HepG2 (cell line): ENCODE results near the gene THRB. TPM values are rescaled to one million over a fixed set of nuclear protein-coding genes. Genes with fewer than 3 reads are reported as not detected.

ENCODE experiments used
- BCL6 ChIP-seq: IDR thresholded peaks from 2 replicates; pipeline ENCODE4 v1.6.1; 2016; ENCODE audit warnings: missing genetic modification reagents, missing compliant biosample characterization
- DNMT3B ChIP-seq: conservative IDR thresholded peaks from 2 replicates; pipeline ENCODE4 v1.6.1; 2016; ENCODE audit warnings: missing biosample characterization, control low read depth
- FOXP1 ChIP-seq, 2 experiments: fragments of 450-650 bp in 1 of 2; IDR thresholded peaks; 2 replicates each; pipeline ENCODE4 v1.6.1; 2017 to 2018; ENCODE audit warnings: antibody characterized with exemption in 1 of 2
- NFE2 ChIP-seq: sonication (generic); formaldehyde crosslinking; IDR thresholded peaks from 2 replicates; pipeline ENCODE4 v1.4.0; 2020; ENCODE audit warnings: missing genetic modification reagents
- REL ChIP-seq: sonication (generic); formaldehyde crosslinking; conservative IDR thresholded peaks from 2 replicates; pipeline ENCODE4 v1.8.0; 2022; ENCODE audit warnings: mild to moderate bottlenecking, missing genetic modification reagents, moderate library complexity
- SMAD3 ChIP-seq: sonication (generic); formaldehyde crosslinking; IDR thresholded peaks from 2 replicates; pipeline ENCODE4 v1.4.0; 2020; ENCODE audit warnings: missing genetic modification reagents
- SRSF4 ChIP-seq: fragments of 200-400 bp; formaldehyde crosslinking; IDR thresholded peaks from one replicate; pipeline ENCODE4 v1.6.1; 2018; ENCODE audit warnings: mild to moderate bottlenecking, low read depth, low read length, moderate library complexity; ENCODE audit not compliant: poor library complexity, severe bottlenecking
- TAF1 ChIP-seq: sonication (generic); formaldehyde crosslinking; IDR thresholded peaks from 2 replicates; pipeline ENCODE4 v1.4.0; 2020; ENCODE audit warnings: missing genetic modification reagents
- ZNF17 ChIP-seq: sonication (generic); formaldehyde crosslinking; IDR thresholded peaks from 2 replicates; pipeline ENCODE4 v1.5.0; 2020; ENCODE audit warnings: mild to moderate bottlenecking, missing genetic modification reagents
- ZNF20 ChIP-seq: sonication (generic); formaldehyde crosslinking; IDR thresholded peaks from 2 replicates; pipeline ENCODE4 v1.4.0; 2020; ENCODE audit warnings: mild to moderate bottlenecking, moderate library complexity, missing genetic modification reagents
- ZNF644 ChIP-seq: IDR thresholded peaks from 2 replicates; pipeline ENCODE4 v1.6.1; 2016; ENCODE audit warnings: low read depth
- ZNF652 ChIP-seq: IDR thresholded peaks from 2 replicates; pipeline ENCODE4 v1.6.1; 2016; ENCODE audit warnings: low read depth, borderline replicate concordance
- polyA plus RNA-seq, 8 experiments: library from polyadenylated mRNA; depleted of rRNA in 3 of 8; stranded (reverse) in 7 of 8; unstranded in 1 of 8; fragments of >200 nt; fragmentation: Illumina TruSeq in 4 of 8; extraction: Trizol in 4 of 8; gene quantifications; 2 replicates each; pipeline versions ENCODE4 v1.2.1 to v1.2.3, GENCODE V29; 2011 to 2016; ENCODE audit warnings: low read depth in 4 of 8, missing spikeins in 1 of 8, mixed read lengths in 1 of 8; ENCODE audit not compliant: insufficient read depth in 1 of 8
- total RNA-seq, 5 experiments: library from RNA; depleted of rRNA; stranded (reverse); fragments of >200 nt; fragmentation: Illumina TruSeq; extraction: Trizol; gene quantifications; 2 replicates each; pipeline ENCODE4 v1.2.3, GENCODE V29; 2016; ENCODE audit warnings: low read depth in 1 of 5
- TF ChIP-seq, protein P1 (sequence below): sonication (generic); formaldehyde crosslinking; IDR thresholded peaks from 2 replicates; pipeline ENCODE4 v1.5.1; 2020; ENCODE audit warnings: mild to moderate bottlenecking, missing genetic modification reagents, borderline replicate concordance
- TF ChIP-seq, protein P2 (sequence below), 2 experiments: sonication (generic) in 1 of 2; formaldehyde crosslinking in 1 of 2; IDR thresholded peaks; 2 replicates each; pipeline versions ENCODE4 v1.5.1 to v1.6.1; 2011 to 2020; ENCODE audit warnings: borderline replicate concordance in 1 of 2, low read depth in 1 of 2, low read length in 1 of 2, mild to moderate bottlenecking in 1 of 2, missing genetic modification reagents in 1 of 2, moderate library complexity in 1 of 2
- TF ChIP-seq, protein P3 (sequence below): sonication (generic); formaldehyde crosslinking; IDR thresholded peaks from 2 replicates; pipeline ENCODE4 v1.5.1; 2020; ENCODE audit warnings: mild to moderate bottlenecking, moderate library complexity, missing genetic modification reagents

Gene THRB
- total and polyA plus RNA-seq, 2 of the 13 experiments (the other 11 are each of a cell fraction or from before 2014, with no cell fraction given) = 4.7 to 22.7 TPM

DNA sequence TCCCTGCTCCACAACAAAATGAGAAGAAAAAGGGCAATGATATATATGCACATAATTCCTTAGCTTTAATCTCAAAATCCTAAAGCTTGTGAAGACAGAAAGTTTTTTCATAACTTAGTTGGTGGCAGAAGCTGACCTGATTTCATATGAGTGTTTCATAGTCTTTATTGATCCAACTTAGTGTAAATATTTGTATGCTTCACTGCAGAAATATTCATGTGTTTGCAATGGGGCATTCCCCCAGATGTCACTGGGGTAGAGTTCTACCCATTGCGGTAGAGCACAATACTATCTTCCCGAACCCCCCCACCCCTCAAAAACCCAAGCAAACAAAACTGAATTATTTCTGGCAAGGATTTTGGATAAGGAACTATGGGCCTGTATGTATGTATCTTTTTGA lies 221.2 kb downstream of the THRB start (continued):
- TF ChIP-seq, protein P1, sequence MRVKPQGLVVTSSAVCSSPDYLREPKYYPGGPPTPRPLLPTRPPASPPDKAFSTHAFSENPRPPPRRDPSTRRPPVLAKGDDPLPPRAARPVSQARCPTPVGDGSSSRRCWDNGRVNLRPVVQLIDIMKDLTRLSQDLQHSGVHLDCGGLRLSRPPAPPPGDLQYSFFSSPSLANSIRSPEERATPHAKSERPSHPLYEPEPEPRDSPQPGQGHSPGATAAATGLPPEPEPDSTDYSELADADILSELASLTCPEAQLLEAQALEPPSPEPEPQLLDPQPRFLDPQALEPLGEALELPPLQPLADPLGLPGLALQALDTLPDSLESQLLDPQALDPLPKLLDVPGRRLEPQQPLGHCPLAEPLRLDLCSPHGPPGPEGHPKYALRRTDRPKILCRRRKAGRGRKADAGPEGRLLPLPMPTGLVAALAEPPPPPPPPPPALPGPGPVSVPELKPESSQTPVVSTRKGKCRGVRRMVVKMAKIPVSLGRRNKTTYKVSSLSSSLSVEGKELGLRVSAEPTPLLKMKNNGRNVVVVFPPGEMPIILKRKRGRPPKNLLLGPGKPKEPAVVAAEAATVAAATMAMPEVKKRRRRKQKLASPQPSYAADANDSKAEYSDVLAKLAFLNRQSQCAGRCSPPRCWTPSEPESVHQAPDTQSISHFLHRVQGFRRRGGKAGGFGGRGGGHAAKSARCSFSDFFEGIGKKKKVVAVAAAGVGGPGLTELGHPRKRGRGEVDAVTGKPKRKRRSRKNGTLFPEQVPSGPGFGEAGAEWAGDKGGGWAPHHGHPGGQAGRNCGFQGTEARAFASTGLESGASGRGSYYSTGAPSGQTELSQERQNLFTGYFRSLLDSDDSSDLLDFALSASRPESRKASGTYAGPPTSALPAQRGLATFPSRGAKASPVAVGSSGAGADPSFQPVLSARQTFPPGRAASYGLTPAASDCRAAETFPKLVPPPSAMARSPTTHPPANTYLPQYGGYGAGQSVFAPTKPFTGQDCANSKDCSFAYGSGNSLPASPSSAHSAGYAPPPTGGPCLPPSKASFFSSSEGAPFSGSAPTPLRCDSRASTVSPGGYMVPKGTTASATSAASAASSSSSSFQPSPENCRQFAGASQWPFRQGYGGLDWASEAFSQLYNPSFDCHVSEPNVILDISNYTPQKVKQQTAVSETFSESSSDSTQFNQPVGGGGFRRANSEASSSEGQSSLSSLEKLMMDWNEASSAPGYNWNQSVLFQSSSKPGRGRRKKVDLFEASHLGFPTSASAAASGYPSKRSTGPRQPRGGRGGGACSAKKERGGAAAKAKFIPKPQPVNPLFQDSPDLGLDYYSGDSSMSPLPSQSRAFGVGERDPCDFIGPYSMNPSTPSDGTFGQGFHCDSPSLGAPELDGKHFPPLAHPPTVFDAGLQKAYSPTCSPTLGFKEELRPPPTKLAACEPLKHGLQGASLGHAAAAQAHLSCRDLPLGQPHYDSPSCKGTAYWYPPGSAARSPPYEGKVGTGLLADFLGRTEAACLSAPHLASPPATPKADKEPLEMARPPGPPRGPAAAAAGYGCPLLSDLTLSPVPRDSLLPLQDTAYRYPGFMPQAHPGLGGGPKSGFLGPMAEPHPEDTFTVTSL (CRISPR knock-in tag) = peak; percentile 40; the same call in 1 of the 2 replicates
- TF ChIP-seq SRSF4 = no peak
- TF ChIP-seq BCL6 (CRISPR knock-in tag) = 0 out of 2 replicates have a peak, but pooled peaks have one; percentile 33
- TF ChIP-seq ZNF20 (CRISPR knock-in tag) = no peak
- no peak for TF ChIP-seq NFE2 (CRISPR knock-in tag)
- TF ChIP-seq REL (CRISPR knock-in tag) = no peak
- TF ChIP-seq, protein P2, sequence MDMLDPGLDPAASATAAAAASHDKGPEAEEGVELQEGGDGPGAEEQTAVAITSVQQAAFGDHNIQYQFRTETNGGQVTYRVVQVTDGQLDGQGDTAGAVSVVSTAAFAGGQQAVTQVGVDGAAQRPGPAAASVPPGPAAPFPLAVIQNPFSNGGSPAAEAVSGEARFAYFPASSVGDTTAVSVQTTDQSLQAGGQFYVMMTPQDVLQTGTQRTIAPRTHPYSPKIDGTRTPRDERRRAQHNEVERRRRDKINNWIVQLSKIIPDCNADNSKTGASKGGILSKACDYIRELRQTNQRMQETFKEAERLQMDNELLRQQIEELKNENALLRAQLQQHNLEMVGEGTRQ (IDR thresholded peaks at IDR 0.05; ENCODE audit: low read depth, low read length) = no peak
- TF ChIP-seq, protein P2 (CRISPR knock-in tag; IDR thresholded peaks at IDR 0.05; ENCODE audit: borderline replicate concordance) = no peak
- peak; percentile 73 for TF ChIP-seq ZNF644 (CRISPR knock-in tag)
- TF ChIP-seq TAF1 = no peak
- TF ChIP-seq, protein P3, sequence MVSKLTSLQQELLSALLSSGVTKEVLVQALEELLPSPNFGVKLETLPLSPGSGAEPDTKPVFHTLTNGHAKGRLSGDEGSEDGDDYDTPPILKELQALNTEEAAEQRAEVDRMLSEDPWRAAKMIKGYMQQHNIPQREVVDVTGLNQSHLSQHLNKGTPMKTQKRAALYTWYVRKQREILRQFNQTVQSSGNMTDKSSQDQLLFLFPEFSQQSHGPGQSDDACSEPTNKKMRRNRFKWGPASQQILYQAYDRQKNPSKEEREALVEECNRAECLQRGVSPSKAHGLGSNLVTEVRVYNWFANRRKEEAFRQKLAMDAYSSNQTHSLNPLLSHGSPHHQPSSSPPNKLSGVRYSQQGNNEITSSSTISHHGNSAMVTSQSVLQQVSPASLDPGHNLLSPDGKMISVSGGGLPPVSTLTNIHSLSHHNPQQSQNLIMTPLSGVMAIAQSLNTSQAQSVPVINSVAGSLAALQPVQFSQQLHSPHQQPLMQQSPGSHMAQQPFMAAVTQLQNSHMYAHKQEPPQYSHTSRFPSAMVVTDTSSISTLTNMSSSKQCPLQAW (CRISPR knock-in tag) = no peak
- TF ChIP-seq DNMT3B (CRISPR knock-in tag) = no peak
- TF ChIP-seq ZNF17 (CRISPR knock-in tag) = no peak
- TF ChIP-seq ZNF652 (CRISPR knock-in tag) = no peak; the same call in 1 of the 2 replicates
- TF ChIP-seq SMAD3 = no peak
- no peak for TF ChIP-seq FOXP1 (IDR thresholded peaks at IDR 0.05)
- peak; percentile 65 for TF ChIP-seq FOXP1 (CRISPR knock-in tag; IDR thresholded peaks at IDR 0.05)
